NT2/D1 (cell line): ENCODE results near the gene LAMA5.

Experiments
- SUZ12 ChIP-seq: IDR thresholded peaks from 2 replicates; pipeline ENCODE4 v1.6.1; 2011; ENCODE audit not compliant: insufficient read length, insufficient read depth; ENCODE audit errors: extremely low read depth
- ZNF274 ChIP-seq: IDR thresholded peaks from 2 replicates; pipeline ENCODE4 v1.6.1; 2011; ENCODE audit warnings: mild to moderate bottlenecking, low read depth, low read length

DNA sequence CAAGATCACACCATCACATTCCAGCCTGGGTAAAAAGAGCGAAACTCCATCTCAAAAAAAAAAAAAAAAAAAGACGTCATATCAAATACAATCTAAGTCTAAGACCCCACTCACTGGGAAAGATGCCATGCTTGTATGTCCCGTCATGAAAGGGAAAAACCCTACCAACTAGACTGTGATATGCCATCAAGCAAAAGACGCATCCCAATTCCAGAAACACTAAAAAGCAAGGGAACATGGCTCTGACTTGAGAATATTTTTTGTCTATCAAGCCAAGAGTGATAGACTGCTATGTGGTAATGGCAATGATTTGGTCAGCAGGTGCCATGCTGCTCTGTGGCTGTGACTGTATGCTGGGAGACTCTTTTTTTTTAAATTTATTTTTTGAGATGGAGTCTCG lies 23.0 kb downstream of the LAMA5 start:
- TF ChIP-seq SUZ12 = no peak
- no peak for TF ChIP-seq ZNF274
